ENCODE measurements around the gene TMEM132C. TPM values are rescaled to one million over a fixed set of nuclear protein-coding genes. Genes with fewer than 3 reads are reported as not detected.

The TMEM132C gene
- total RNA-seq, 3 donors from 2014 or later (not counting 1 experiment from before 2014, with no cell fraction given), result 0.08 to 0.41 TPM; not detected in 1

- H3K4me3 ChIP-seq (ENCODE audit: low read length), result no peak overlapping the region
- DNase-seq, result no peak
- H3K9me3 ChIP-seq (ENCODE audit: control insufficient read depth, insufficient read depth, low read length), result peaks cover 3% of the 10 kb centered on the region
- Mint-ChIP-seq H3K4me1 (no peaks in the 10 kb centered on the region), H3K27ac (no peak overlapping the region), H3K36me3 (no peaks in the 10 kb centered on the region), H3K4me3 (no peak overlapping the region), H3K27me3 (ENCODE audit: low read depth in 2 of 2) (peaks cover 17% of the 10 kb centered on the region in 2 donors), H3K9me3 (peaks cover 0 to 2% of the 10 kb centered on the region in 2 donors)
- TF ChIP-seq CTCF (IDR thresholded peaks at IDR 0.05), result no peak
- ATAC-seq, result no peak
- H3K4me1 ChIP-seq (ENCODE audit: control insufficient read depth, insufficient read depth, low read length), result no peaks in the 10 kb centered on the region
- no peaks in the 10 kb centered on the region for H3K27me3 ChIP-seq (ENCODE audit: control insufficient read depth, insufficient read depth, low read length)
- H3K36me3 ChIP-seq (ENCODE audit: control insufficient read depth, insufficient read depth, low read length), result no peaks in the 10 kb centered on the region
- intact Hi-C loops (cut with micrococcal nuclease), result no loop called here
- H3K27ac ChIP-seq (ENCODE audit: low read length), result no peak overlapping the region
- 75% methylated on average over 1 of the region's 1 CpG for WGBS (ENCODE audit: insufficient coverage)
Measured at GRCh38 chr12:128557231-128557630, 290.3 kb downstream of the TMEM132C start.

- Mint-ChIP-seq H3K27ac (no peak overlapping the region), H3K36me3 (no peaks in the 10 kb centered on the region), H3K9me3 (no peaks in the 10 kb centered on the region), H3K27me3 (ENCODE audit: low read depth in 2 of 2) (peaks cover 13 to 34% of the 10 kb centered on the region in 2 donors), H3K4me3 (no peak overlapping the region), H3K4me1 (peaks cover 4 to 14% of the 10 kb centered on the region in 2 donors)
- intact Hi-C loops (cut with micrococcal nuclease), result loop anchor here (10.0 kb wide), 1 partner anchor 180 kb away; no protein-coding TSS in a partner anchor
- no peak for TF ChIP-seq CTCF (IDR thresholded peaks at IDR 0.05)
- ATAC-seq (no peak), DNase-seq (no peak)
- Histone ChIP-seq H3K4me1 (ENCODE audit: control insufficient read depth, insufficient read depth, low read length) (no peaks in the 10 kb centered on the region), H3K36me3 (ENCODE audit: control insufficient read depth, insufficient read depth, low read length) (no peaks in the 10 kb centered on the region), H3K27me3 (ENCODE audit: control insufficient read depth, insufficient read depth, low read length) (no peaks in the 10 kb centered on the region), H3K9me3 (ENCODE audit: control insufficient read depth, insufficient read depth, low read length) (no peaks in the 10 kb centered on the region), H3K27ac (ENCODE audit: low read length) (no peak overlapping the region), H3K4me3 (ENCODE audit: low read length) (no peak overlapping the region)
- WGBS (ENCODE audit: insufficient coverage), result 91% methylated on average over 3 of the region's 3 CpGs
Measured at GRCh38 chr12:128564956-128565355, 298.0 kb downstream of the TMEM132C start.

- intact Hi-C loops (cut with micrococcal nuclease), result loop anchor here (10.0 kb wide), 1 partner anchor 177 kb away; no protein-coding TSS in a partner anchor
- TF ChIP-seq CTCF (IDR thresholded peaks at IDR 0.05), result no peak
- H3K4me3 ChIP-seq (ENCODE audit: low read length), result no peak overlapping the region
- Mint-ChIP-seq H3K4me3 (no peak overlapping the region), H3K36me3 (no peaks in the 10 kb centered on the region), H3K27ac (no peak overlapping the region), H3K27me3 (ENCODE audit: low read depth in 2 of 2) (peaks cover 4 to 13% of the 10 kb centered on the region in 2 donors), H3K9me3 (no peaks in the 10 kb centered on the region), H3K4me1 (peaks cover 15 to 25% of the 10 kb centered on the region in 2 donors)
- H3K27ac ChIP-seq (ENCODE audit: low read length), result no peak overlapping the region
- no peaks in the 10 kb centered on the region for H3K36me3 ChIP-seq (ENCODE audit: control insufficient read depth, insufficient read depth, low read length)
- H3K9me3 ChIP-seq (ENCODE audit: control insufficient read depth, insufficient read depth, low read length), result peaks cover 8% of the 10 kb centered on the region
- WGBS (ENCODE audit: insufficient coverage), result 70% methylated on average over 7 of the region's 7 CpGs
- H3K27me3 ChIP-seq (ENCODE audit: control insufficient read depth, insufficient read depth, low read length), result no peaks in the 10 kb centered on the region
- ATAC-seq (no peak), DNase-seq (no peak)
- peaks cover 6% of the 10 kb centered on the region for H3K4me1 ChIP-seq (ENCODE audit: control insufficient read depth, insufficient read depth, low read length)
Measured at GRCh38 chr12:128567730-128568129, 300.8 kb downstream of the TMEM132C start.

Data from natural killer cell (primary cell).